ENCODE measurements around the gene ZP4. TPM values are rescaled to one million over a fixed set of nuclear protein-coding genes. Genes with fewer than 3 reads are reported as not detected.

ZP4 gene
- total RNA-seq, 1 donor from 2014 or later: not detected

- DNase-seq (ENCODE audit: low read depth): no peak
- H3K36me3 ChIP-seq (ENCODE audit: control insufficient read depth, insufficient read depth, low read length): no peaks in the 10 kb centered on the region
- H3K4me3 ChIP-seq (ENCODE audit: low read depth, low read length): no peak overlapping the region
- no peaks in the 10 kb centered on the region for H3K27me3 ChIP-seq (ENCODE audit: control insufficient read depth, insufficient read depth, low read length)
- no peak for TF ChIP-seq CTCF (IDR thresholded peaks at IDR 0.05; ENCODE audit: insufficient read depth, low read length, poor library complexity, severe bottlenecking)
Measured at GRCh38 chr1:237927198-237927597, 36.5 kb upstream of the ZP4 start.

- no peak for DNase-seq (ENCODE audit: low read depth)
- Histone ChIP-seq H3K36me3 (ENCODE audit: control insufficient read depth, insufficient read depth, low read length) (no peaks in the 10 kb centered on the region), H3K4me3 (ENCODE audit: low read depth, low read length) (no peak overlapping the region), H3K27me3 (ENCODE audit: control insufficient read depth, insufficient read depth, low read length) (no peaks in the 10 kb centered on the region)
- no peak for TF ChIP-seq CTCF (IDR thresholded peaks at IDR 0.05; ENCODE audit: insufficient read depth, low read length, poor library complexity, severe bottlenecking)
Measured at GRCh38 chr1:237921306-237921705, 30.6 kb upstream of the ZP4 start.

GRCh38 chr1:237913345-237913744 lies 22.6 kb upstream of the ZP4 start:
- H3K4me3 ChIP-seq (ENCODE audit: low read depth, low read length): no peak overlapping the region
- H3K27me3 ChIP-seq (ENCODE audit: control insufficient read depth, insufficient read depth, low read length): no peaks in the 10 kb centered on the region
- H3K36me3 ChIP-seq (ENCODE audit: control insufficient read depth, insufficient read depth, low read length): no peaks in the 10 kb centered on the region
- no peak for DNase-seq (ENCODE audit: low read depth)
- no peak for TF ChIP-seq CTCF (IDR thresholded peaks at IDR 0.05; ENCODE audit: insufficient read depth, low read length, poor library complexity, severe bottlenecking)

GRCh38 chr1:237911911-237912310 lies 21.2 kb upstream of the ZP4 start:
- no peak for TF ChIP-seq CTCF (IDR thresholded peaks at IDR 0.05; ENCODE audit: insufficient read depth, low read length, poor library complexity, severe bottlenecking)
- no peak for DNase-seq (ENCODE audit: low read depth)

GRCh38 chr1:237910834-237911233 lies 20.1 kb upstream of the ZP4 start:
- no peak for TF ChIP-seq CTCF (IDR thresholded peaks at IDR 0.05; ENCODE audit: insufficient read depth, low read length, poor library complexity, severe bottlenecking)
- DNase-seq (ENCODE audit: low read depth): no peak
- H3K4me3 ChIP-seq (ENCODE audit: low read depth, low read length): no peak overlapping the region
- H3K36me3 ChIP-seq (ENCODE audit: control insufficient read depth, insufficient read depth, low read length): no peaks in the 10 kb centered on the region
- H3K27me3 ChIP-seq (ENCODE audit: control insufficient read depth, insufficient read depth, low read length): no peaks in the 10 kb centered on the region

More at GRCh38 chr1:237911911-237912310, 21.2 kb upstream of the ZP4 start:
- no peak overlapping the region for H3K4me3 ChIP-seq (ENCODE audit: low read depth, low read length)
- H3K27me3 ChIP-seq (ENCODE audit: control insufficient read depth, insufficient read depth, low read length): no peaks in the 10 kb centered on the region
- H3K36me3 ChIP-seq (ENCODE audit: control insufficient read depth, insufficient read depth, low read length): no peaks in the 10 kb centered on the region

- no peak for DNase-seq (ENCODE audit: low read depth)
- TF ChIP-seq CTCF (IDR thresholded peaks at IDR 0.05; ENCODE audit: insufficient read depth, low read length, poor library complexity, severe bottlenecking): no peak
- Histone ChIP-seq H3K4me3 (ENCODE audit: low read depth, low read length) (no peak overlapping the region), H3K27me3 (ENCODE audit: control insufficient read depth, insufficient read depth, low read length) (no peaks in the 10 kb centered on the region), H3K36me3 (ENCODE audit: control insufficient read depth, insufficient read depth, low read length) (no peaks in the 10 kb centered on the region)
Measured at GRCh38 chr1:237903961-237904360, 13.2 kb upstream of the ZP4 start.

All from kidney epithelial cell (primary cell).